HepG2 (cell line): ENCODE measurements around the gene GSAP. TPM values are rescaled to one million over a fixed set of nuclear protein-coding genes. Genes with fewer than 3 reads are reported as not detected.

Experiments used
- DRAP1 ChIP-seq: IDR thresholded peaks from 2 replicates; pipeline ENCODE4 v1.6.1; 2016; ENCODE audit warnings: missing genetic modification reagents, missing compliant biosample characterization
- ELF3 ChIP-seq: IDR thresholded peaks from 2 replicates; pipeline ENCODE4 v1.6.1; 2016; ENCODE audit warnings: missing genetic modification reagents, missing compliant biosample characterization
- ERF ChIP-seq: IDR thresholded peaks from 2 replicates; pipeline ENCODE4 v1.6.1; 2018; ENCODE audit warnings: missing biosample characterization, missing genetic modification reagents
- LCORL ChIP-seq, 2 experiments: fragments of 450-650 bp in 1 of 2; sonication (generic) in 1 of 2; formaldehyde crosslinking in 1 of 2; IDR thresholded peaks; 2 replicates each; pipeline versions ENCODE4 v1.5.0 to v1.6.1; 2017 to 2020; ENCODE audit warnings: antibody characterized with exemption in 1 of 2, missing genetic modification reagents in 1 of 2
- MED1 ChIP-seq: sonication (generic); formaldehyde crosslinking; IDR thresholded peaks from 2 replicates; pipeline ENCODE4 v1.4.0; 2020; ENCODE audit warnings: missing genetic modification reagents
- MIER3 ChIP-seq: IDR thresholded peaks from 2 replicates; pipeline ENCODE4 v1.6.1; 2016; ENCODE audit warnings: missing compliant biosample characterization, borderline replicate concordance
- NCOR1 ChIP-seq: fragments of 200-600 bp; sonication (generic); IDR thresholded peaks from 2 replicates; pipeline ENCODE4 v1.7.0; 2017; ENCODE audit warnings: antibody characterized with exemption, low read length, borderline replicate concordance
- POLR2A ChIP-seq, 2 experiments: IDR thresholded peaks; 2 replicates each; pipeline ENCODE4 v1.6.1; 2011; ENCODE audit warnings: low read depth in 2 of 2, low read length in 2 of 2, mild to moderate bottlenecking in 1 of 2, moderate library complexity in 1 of 2; ENCODE audit not compliant: insufficient read depth in 1 of 2
- PRDM10 ChIP-seq: sonication (generic); formaldehyde crosslinking; IDR thresholded peaks from 2 replicates; pipeline ENCODE4 v1.4.0; 2020; ENCODE audit warnings: low read depth, missing genetic modification reagents
- RBFOX2 ChIP-seq: fragments of 200-400 bp; formaldehyde crosslinking; IDR thresholded peaks from 2 replicates; pipeline ENCODE4 v1.6.1; 2017; ENCODE audit warnings: low read depth, mild to moderate bottlenecking, low read length
- SALL1 ChIP-seq: sonication (generic); formaldehyde crosslinking; IDR thresholded peaks from 2 replicates; pipeline ENCODE4 v1.8.0; 2022; ENCODE audit warnings: mild to moderate bottlenecking, missing genetic modification reagents
- SIX4 ChIP-seq: sonication (generic); formaldehyde crosslinking; IDR thresholded peaks from 2 replicates; pipeline ENCODE4 v1.4.0; 2020; ENCODE audit warnings: missing genetic modification reagents
- SKIL ChIP-seq: sonication (generic); formaldehyde crosslinking; IDR thresholded peaks from 2 replicates; pipeline ENCODE4 v1.8.0; 2022; ENCODE audit warnings: missing genetic modification reagents, mild to moderate bottlenecking, moderate library complexity, borderline replicate concordance
- SMC3 ChIP-seq: IDR thresholded peaks from 2 replicates; pipeline ENCODE4 v1.6.1; 2011; ENCODE audit warnings: low read length, improper control_type of control experiment
- SP5 ChIP-seq: IDR thresholded peaks from 2 replicates; pipeline ENCODE4 v1.6.1; 2016; ENCODE audit warnings: low read depth, borderline replicate concordance
- SRY ChIP-seq: sonication (generic); formaldehyde crosslinking; IDR thresholded peaks from 2 replicates; pipeline ENCODE4 v1.8.0; 2022; ENCODE audit warnings: mild to moderate bottlenecking, missing genetic modification reagents
- TEAD3 ChIP-seq: optimal IDR thresholded peaks from 2 replicates; pipeline ENCODE3; 2016; ENCODE audit warnings: borderline replicate concordance
- THAP11 ChIP-seq: IDR thresholded peaks from 2 replicates; pipeline ENCODE4 v1.6.1; 2016; ENCODE audit warnings: missing biosample characterization, missing genetic modification reagents
- ZNF572 ChIP-seq: sonication (generic); formaldehyde crosslinking; IDR thresholded peaks from 2 replicates; pipeline ENCODE4 v1.5.1; 2020; ENCODE audit warnings: mild to moderate bottlenecking, missing genetic modification reagents
- ZNF580 ChIP-seq: IDR thresholded peaks from 2 replicates; pipeline ENCODE4 v1.6.1; 2016; ENCODE audit warnings: low read depth, borderline replicate concordance
- ZNF607 ChIP-seq: sonication (generic); formaldehyde crosslinking; IDR thresholded peaks from 2 replicates; pipeline ENCODE4 v1.5.1; 2020; ENCODE audit warnings: missing genetic modification reagents, mild to moderate bottlenecking, borderline replicate concordance
- ZNF703 ChIP-seq: sonication (generic); formaldehyde crosslinking; IDR thresholded peaks from 2 replicates; pipeline ENCODE4 v1.5.1; 2020; ENCODE audit warnings: missing genetic modification reagents, mild to moderate bottlenecking, moderate library complexity, borderline replicate concordance
- ZNF878 ChIP-seq: sonication (generic); formaldehyde crosslinking; IDR thresholded peaks from 2 replicates; pipeline ENCODE4 v1.8.1; 2023; ENCODE audit warnings: mild to moderate bottlenecking, missing genetic modification reagents, moderate library complexity
- ZSCAN29 ChIP-seq: sonication (generic); formaldehyde crosslinking; conservative IDR thresholded peaks from 2 replicates; pipeline ENCODE4 v1.4.0; 2020; ENCODE audit warnings: mild to moderate bottlenecking, missing genetic modification reagents
- polyA plus RNA-seq, 8 experiments: library from polyadenylated mRNA; depleted of rRNA in 3 of 8; stranded (reverse) in 7 of 8; unstranded in 1 of 8; fragments of >200 nt; fragmentation: Illumina TruSeq in 4 of 8; extraction: Trizol in 4 of 8; gene quantifications; 2 replicates each; pipeline versions ENCODE4 v1.2.1 to v1.2.3, GENCODE V29; 2011 to 2016; ENCODE audit warnings: low read depth in 4 of 8, missing spikeins in 1 of 8, mixed read lengths in 1 of 8; ENCODE audit not compliant: insufficient read depth in 1 of 8
- total RNA-seq, 5 experiments: library from RNA; depleted of rRNA; stranded (reverse); fragments of >200 nt; fragmentation: Illumina TruSeq; extraction: Trizol; gene quantifications; 2 replicates each; pipeline ENCODE4 v1.2.3, GENCODE V29; 2016; ENCODE audit warnings: low read depth in 1 of 5

Gene GSAP
- total and polyA plus RNA-seq, 2 of the 13 experiments (the other 11 are each of a cell fraction or from before 2014, with no cell fraction given), result 34.6 to 40.6 TPM

- peak; percentile 34; the same call in 1 of the 2 replicates for TF ChIP-seq ERF
- no peak for TF ChIP-seq SRY (CRISPR knock-in tag)
- TF ChIP-seq MED1 (CRISPR knock-in tag), result peak; percentile 81
- no peak for TF ChIP-seq ZNF572
- peak; percentile 61; the same call in 1 of the 2 replicates for TF ChIP-seq LCORL (IDR thresholded peaks at IDR 0.05)
- TF ChIP-seq LCORL (CRISPR knock-in tag; IDR thresholded peaks at IDR 0.05), result no peak
- peak; percentile 40; the same call in 1 of the 2 replicates for TF ChIP-seq THAP11 (CRISPR knock-in tag)
- TF ChIP-seq TEAD3 (CRISPR knock-in tag), result peak; percentile 83
- TF ChIP-seq MIER3 (CRISPR knock-in tag), result peak; percentile 58; the same call in 1 of the 2 replicates
- peak; percentile 27; the same call in 1 of the 2 replicates for TF ChIP-seq NCOR1
- TF ChIP-seq ZNF580 (CRISPR knock-in tag), result 0 out of 2 replicates have a peak, but pooled peaks have one; percentile 33
- peak; percentile 39; the same call in 1 of the 2 replicates for TF ChIP-seq SALL1 (CRISPR knock-in tag)
- TF ChIP-seq SMC3, result peak; percentile 36; the same call in 1 of the 2 replicates
- TF ChIP-seq SIX4 (CRISPR knock-in tag), result peak; percentile 58
- TF ChIP-seq ZNF703 (CRISPR knock-in tag), result no peak
- no peak for TF ChIP-seq ZNF607 (CRISPR knock-in tag)
- TF ChIP-seq ZSCAN29 (CRISPR knock-in tag), result no peak
- TF ChIP-seq ELF3 (CRISPR knock-in tag), result peak; percentile 72
- no peak for TF ChIP-seq PRDM10 (CRISPR knock-in tag)
- no peak for TF ChIP-seq SP5
- peak in 1 of 2 experiments; percentile 62; a peak in 1 of 4 replicates for TF ChIP-seq POLR2A (IDR thresholded peaks at IDR 0.05; ENCODE audit: insufficient read depth in 1 of 2, low read depth in 2 of 2, low read length in 2 of 2)
- no peak for TF ChIP-seq SKIL (CRISPR knock-in tag)
- peak; percentile 39; the same call in 1 of the 2 replicates for TF ChIP-seq ZNF878
- peak; percentile 58 for TF ChIP-seq DRAP1 (CRISPR knock-in tag)
- peak; percentile 70 for TF ChIP-seq RBFOX2
Observed at GRCh38 chr7:77409739-77410547, 6.2 kb downstream of the GSAP start (continued).
